Measurements from ENCODE around the gene PKD2L2. TPM values are rescaled to one million over a fixed set of nuclear protein-coding genes. Genes with fewer than 3 reads are reported as not detected.

Gene PKD2L2
- total and polyA plus RNA-seq, 10 of the 15 experiments (the other 5 are each of a cell fraction or from before 2014, with no cell fraction given) = 0.11 to 0.86 (median 0.26) TPM; not detected in 4

DNA sequence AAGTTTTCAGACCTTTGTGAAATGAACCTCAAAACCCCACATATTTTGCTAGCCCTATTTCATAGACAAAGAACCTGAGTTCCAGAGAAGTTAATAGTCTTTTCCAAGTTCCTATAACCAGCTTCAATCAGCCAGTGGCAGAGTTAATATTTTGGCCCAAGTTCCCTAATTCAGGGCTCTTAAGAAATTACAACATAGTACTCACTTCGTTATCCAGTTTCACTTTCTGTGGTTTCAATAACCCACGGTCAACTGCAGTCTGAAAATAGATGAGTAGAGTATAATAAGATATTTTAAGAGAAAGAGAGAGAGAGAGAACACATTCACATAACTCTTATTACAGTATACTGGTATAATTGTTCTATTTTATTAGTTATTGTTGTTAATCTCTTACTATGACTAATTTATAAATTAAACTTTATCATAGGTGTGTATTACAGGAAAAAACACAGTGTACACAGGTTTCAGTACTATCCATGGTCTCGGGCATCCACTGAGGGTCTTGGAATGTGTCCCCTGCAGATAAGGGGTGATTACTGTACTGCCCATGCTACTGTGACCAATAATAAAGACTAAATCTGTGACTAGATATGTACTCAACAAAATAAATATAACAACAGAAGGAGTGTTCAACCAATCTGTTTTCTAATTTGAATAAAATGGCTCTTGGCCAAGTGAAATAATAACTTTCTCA, 30.9 kb upstream of the PKD2L2 start (continued):
- TF ChIP-seq CBX5 (IDR thresholded peaks at IDR 0.05; ENCODE audit: low read depth) (0 out of 2 replicates have a peak, but pooled peaks have one; percentile 51), CREB1 (IDR thresholded peaks at IDR 0.05; ENCODE audit: low read depth) (no peak), SIN3A (IDR thresholded peaks at IDR 0.05; ENCODE audit: low read depth, low read length) (no peak), RELB (IDR thresholded peaks at IDR 0.05; ENCODE audit: low read depth) (0 out of 2 replicates have a peak, but pooled peaks have one; percentile 30), ZNF384 (IDR thresholded peaks at IDR 0.05; ENCODE audit: borderline replicate concordance, low read depth, low read length) (no peak), CEBPZ (IDR thresholded peaks at IDR 0.05; ENCODE audit: low read depth, low read length) (no peak), SMARCA5 (IDR thresholded peaks at IDR 0.05) (no peak), CBFB (IDR thresholded peaks at IDR 0.05; ENCODE audit: low read depth) (peak; percentile 59; the same call in 1 of the 2 replicates), GATAD2B (conservative IDR thresholded peaks at IDR 0.05; ENCODE audit: low read depth) (no peak), SPI1 (IDR thresholded peaks at IDR 0.05; ENCODE audit: borderline replicate concordance, insufficient read depth, low read depth, low read length) (peak; percentile 26; the same call in 1 of the 2 replicates), SP1 (IDR thresholded peaks at IDR 0.05; ENCODE audit: low read depth, low read length) (no peak), PAX8 (IDR thresholded peaks at IDR 0.05) (no peak), ATF7 (IDR thresholded peaks at IDR 0.05; ENCODE audit: low read depth) (peak; percentile 69; the same call in 1 of the 2 replicates), RB1 (IDR thresholded peaks at IDR 0.05; ENCODE audit: borderline replicate concordance) (no peak), POLR2A (IDR thresholded peaks at IDR 0.05; ENCODE audit: low read depth, low read length) (no peak), ZNF217 (IDR thresholded peaks at IDR 0.05) (no peak), YBX1 (IDR thresholded peaks at IDR 0.05) (no peak), EED (IDR thresholded peaks at IDR 0.05; ENCODE audit: low read depth) (0 out of 2 replicates have a peak, but pooled peaks have one; percentile 26), HDGF (IDR thresholded peaks at IDR 0.05) (no peak), MXI1 (IDR thresholded peaks at IDR 0.05; ENCODE audit: low read depth, low read length) (no peak)
- TF ChIP-seq, protein P1, sequence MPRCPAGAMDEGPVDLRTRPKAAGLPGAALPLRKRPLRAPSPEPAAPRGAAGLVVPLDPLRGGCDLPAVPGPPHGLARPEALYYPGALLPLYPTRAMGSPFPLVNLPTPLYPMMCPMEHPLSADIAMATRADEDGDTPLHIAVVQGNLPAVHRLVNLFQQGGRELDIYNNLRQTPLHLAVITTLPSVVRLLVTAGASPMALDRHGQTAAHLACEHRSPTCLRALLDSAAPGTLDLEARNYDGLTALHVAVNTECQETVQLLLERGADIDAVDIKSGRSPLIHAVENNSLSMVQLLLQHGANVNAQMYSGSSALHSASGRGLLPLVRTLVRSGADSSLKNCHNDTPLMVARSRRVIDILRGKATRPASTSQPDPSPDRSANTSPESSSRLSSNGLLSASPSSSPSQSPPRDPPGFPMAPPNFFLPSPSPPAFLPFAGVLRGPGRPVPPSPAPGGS (IDR thresholded peaks at IDR 0.05; ENCODE audit: borderline replicate concordance, insufficient read depth, low read depth, low read length, poor library complexity, severe bottlenecking) = no peak
- TF ChIP-seq, protein P2, sequence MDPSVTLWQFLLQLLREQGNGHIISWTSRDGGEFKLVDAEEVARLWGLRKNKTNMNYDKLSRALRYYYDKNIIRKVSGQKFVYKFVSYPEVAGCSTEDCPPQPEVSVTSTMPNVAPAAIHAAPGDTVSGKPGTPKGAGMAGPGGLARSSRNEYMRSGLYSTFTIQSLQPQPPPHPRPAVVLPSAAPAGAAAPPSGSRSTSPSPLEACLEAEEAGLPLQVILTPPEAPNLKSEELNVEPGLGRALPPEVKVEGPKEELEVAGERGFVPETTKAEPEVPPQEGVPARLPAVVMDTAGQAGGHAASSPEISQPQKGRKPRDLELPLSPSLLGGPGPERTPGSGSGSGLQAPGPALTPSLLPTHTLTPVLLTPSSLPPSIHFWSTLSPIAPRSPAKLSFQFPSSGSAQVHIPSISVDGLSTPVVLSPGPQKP (IDR thresholded peaks at IDR 0.05; ENCODE audit: low read depth, low read length) = no peak
- TF ChIP-seq, protein P3, sequence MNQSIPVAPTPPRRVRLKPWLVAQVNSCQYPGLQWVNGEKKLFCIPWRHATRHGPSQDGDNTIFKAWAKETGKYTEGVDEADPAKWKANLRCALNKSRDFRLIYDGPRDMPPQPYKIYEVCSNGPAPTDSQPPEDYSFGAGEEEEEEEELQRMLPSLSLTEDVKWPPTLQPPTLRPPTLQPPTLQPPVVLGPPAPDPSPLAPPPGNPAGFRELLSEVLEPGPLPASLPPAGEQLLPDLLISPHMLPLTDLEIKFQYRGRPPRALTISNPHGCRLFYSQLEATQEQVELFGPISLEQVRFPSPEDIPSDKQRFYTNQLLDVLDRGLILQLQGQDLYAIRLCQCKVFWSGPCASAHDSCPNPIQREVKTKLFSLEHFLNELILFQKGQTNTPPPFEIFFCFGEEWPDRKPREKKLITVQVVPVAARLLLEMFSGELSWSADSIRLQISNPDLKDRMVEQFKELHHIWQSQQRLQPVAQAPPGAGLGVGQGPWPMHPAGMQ (IDR thresholded peaks at IDR 0.05; ENCODE audit: borderline replicate concordance) = no peak
